Cardiac fibroblast (primary cell): Measurements from ENCODE around the gene FGF4.

Source experiments
- DNase-seq, 2 donors: peaks; one replicate each; pipeline versions ENCODE4 v3.0.0 to v3.0.0-alpha.2; 2010; ENCODE audit warnings: low read depth in 2 of 2
- H3K4me3 ChIP-seq, 2 donors: replicated peaks in 1 of 2; 1 replicate in 1 of 2; 2 replicates in 1 of 2; pipeline ENCODE4 v1.5.1; 2011; ENCODE audit warnings: low read depth in 2 of 2, low read length in 2 of 2, mild to moderate bottlenecking in 2 of 2, moderate library complexity in 1 of 2
- TF ChIP-seq, protein P1 (sequence below): IDR thresholded peaks from one replicate; pipeline ENCODE4 v1.5.1; 2011; ENCODE audit warnings: low read depth, mild to moderate bottlenecking, low read length, inconsistent platforms

The FGF4 gene

DNA sequence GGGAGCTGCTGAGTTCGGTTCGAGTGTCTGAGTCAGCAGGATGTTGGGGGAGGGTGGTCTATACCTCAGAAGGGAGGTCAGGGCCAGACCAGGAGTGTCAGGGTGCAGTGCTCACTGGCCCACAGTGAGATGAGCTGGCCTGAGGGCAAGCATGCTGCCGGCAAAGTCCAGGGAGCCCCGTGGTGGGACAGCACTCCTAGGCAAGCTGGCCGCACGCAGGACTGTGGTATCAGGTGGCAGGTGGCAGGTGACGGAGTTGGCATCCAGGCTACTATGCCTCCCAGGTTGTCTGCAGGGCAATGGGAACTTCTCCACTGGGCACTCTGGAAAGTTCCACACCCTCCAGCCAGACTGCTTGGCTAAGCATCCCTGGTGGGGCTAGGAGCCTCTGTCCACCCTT lies 39.3 kb upstream of the FGF4 start:
- no peak for DNase-seq
- TF ChIP-seq, protein P1, sequence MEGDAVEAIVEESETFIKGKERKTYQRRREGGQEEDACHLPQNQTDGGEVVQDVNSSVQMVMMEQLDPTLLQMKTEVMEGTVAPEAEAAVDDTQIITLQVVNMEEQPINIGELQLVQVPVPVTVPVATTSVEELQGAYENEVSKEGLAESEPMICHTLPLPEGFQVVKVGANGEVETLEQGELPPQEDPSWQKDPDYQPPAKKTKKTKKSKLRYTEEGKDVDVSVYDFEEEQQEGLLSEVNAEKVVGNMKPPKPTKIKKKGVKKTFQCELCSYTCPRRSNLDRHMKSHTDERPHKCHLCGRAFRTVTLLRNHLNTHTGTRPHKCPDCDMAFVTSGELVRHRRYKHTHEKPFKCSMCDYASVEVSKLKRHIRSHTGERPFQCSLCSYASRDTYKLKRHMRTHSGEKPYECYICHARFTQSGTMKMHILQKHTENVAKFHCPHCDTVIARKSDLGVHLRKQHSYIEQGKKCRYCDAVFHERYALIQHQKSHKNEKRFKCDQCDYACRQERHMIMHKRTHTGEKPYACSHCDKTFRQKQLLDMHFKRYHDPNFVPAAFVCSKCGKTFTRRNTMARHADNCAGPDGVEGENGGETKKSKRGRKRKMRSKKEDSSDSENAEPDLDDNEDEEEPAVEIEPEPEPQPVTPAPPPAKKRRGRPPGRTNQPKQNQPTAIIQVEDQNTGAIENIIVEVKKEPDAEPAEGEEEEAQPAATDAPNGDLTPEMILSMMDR: no peak
- no peak overlapping the region for H3K4me3 ChIP-seq

DNA sequence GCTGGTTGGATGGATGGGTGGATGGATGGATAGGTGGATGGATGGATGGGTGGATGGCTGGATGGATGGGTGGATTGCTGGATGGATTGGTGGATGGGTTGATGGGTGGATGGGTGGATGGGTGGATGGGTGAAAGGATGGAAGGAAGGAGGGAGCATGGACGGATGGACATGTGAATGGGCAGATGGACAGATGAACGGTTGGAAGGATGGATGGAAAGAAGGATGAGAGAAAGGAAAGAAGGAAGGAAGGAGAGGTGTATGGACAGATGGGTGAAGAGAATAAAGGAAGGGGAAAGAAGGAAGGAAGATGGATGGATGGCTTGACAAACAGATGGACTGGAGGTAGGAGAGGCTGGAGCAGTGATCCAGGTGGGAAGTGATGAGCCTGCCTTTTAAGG lies 38.7 kb upstream of the FGF4 start:
- no peak for DNase-seq
- H3K4me3 ChIP-seq: no peak overlapping the region
- TF ChIP-seq, protein P1: no peak

DNA sequence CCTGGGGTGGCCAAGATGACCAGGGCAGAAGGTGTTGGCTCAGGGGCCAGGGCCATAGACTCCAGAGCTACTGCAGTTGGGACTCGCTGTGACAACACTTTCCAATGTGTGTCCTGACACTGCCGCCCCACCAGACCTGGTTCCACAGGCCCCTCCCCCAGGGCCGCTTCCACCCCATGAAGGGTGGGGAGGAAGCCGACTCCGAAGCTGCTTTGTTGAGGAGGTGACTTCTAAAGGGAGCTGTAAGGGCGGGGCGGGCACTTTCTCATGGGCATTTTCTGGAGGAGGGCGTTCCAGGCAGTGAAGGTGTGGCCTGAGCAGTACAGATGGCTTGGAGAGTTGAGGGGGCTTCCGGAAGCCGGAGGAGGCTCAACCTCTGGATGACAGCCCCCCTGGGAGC lies 37.8 kb upstream of the FGF4 start:
- no peak overlapping the region for H3K4me3 ChIP-seq
- DNase-seq: no peak
- TF ChIP-seq, protein P1: no peak

DNA sequence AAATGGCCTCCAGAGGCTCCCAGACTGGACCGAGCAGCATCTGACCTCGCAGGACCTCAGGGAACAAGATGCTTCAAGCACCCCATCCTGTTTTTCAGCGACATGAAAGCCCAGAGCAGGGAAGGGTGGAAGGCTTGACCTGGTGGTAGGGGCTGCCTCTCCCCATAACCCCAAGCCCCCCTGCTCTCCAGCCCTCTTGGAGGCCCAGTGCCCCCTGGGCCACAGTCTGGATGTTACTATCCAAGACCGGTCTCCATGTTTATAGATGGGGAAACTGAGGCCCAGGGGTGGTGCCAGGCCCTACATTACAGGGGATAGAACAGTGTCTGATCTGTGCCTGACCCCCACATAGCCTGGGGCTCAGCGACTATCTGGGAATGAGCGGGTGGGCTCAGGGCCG lies 37.1 kb upstream of the FGF4 start:
- TF ChIP-seq, protein P1: no peak
- H3K4me3 ChIP-seq: no peak overlapping the region
- DNase-seq: no peak

DNA sequence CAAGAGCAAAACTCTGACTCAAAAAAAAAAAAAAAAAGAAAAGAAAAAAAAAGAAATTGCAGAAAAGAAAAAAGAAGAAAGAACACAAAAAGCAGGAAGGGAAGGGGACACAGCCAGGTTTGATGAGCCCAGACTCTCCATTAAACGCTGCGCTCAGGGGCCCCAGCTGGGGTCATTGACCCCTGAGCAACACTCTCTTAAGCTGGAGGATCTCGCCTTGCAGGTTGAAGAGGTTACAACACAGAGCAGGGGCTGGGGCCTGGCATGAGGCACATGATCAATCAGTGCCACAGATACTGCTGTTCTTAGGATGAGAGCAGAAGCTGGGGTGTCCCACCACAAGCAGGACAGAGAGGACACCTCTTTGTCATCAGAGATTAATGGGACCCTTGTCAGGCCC lies 36.3 kb upstream of the FGF4 start:
- TF ChIP-seq, protein P1: no peak
- no peak for DNase-seq
- H3K4me3 ChIP-seq: no peak overlapping the region

DNA sequence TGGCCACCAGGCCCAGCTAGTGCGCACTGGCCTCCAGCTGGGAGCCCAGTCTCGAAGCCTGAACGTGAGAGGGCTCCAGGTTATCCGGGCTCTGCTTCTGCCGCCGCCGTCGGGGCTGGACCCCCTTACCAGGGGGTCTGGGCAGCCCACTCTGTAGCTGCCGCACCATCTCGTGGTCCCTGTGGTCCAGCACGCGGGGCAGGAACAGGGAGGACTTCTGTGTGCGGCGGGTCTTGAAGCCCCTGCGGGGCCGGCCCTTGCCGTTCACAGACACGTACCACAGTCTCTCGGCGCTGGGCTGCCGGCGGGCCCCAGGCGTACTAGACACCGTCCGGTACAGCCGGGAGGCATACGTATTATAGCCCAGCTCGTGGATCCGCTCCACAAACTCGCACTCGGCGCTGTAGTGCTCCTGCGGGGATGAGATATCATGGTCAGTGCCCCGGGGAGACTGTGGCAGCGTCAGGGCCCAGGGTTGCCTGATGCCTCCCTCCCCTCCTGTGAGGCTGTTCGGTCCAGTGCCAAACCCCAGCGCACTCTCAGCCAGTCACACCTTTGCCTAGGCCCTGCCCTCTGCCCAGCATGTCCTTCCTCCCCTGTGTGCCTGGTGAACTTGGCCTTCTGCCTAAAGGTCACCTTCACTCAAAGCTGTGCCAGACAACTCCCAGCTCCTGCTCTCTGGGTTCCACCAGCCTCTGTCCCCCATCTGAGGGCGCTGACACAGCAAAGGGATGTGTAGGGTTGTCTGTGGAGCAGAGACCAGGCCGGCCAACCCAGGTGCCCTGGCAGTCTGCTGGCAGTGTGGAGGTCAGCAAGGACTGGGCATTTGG lies 35.4 kb upstream of the FGF4 start:
- no peak for DNase-seq
- no peak overlapping the region for H3K4me3 ChIP-seq
- TF ChIP-seq, protein P1: no peak
